ENCODE measurements around the gene STAP2. TPM values are rescaled to one million over a fixed set of nuclear protein-coding genes. Genes with fewer than 3 reads are reported as not detected.

STAP2 gene
- total RNA-seq, 3 donors from 2014 or later, result 91.4 to 330 (median 183) TPM

DNA sequence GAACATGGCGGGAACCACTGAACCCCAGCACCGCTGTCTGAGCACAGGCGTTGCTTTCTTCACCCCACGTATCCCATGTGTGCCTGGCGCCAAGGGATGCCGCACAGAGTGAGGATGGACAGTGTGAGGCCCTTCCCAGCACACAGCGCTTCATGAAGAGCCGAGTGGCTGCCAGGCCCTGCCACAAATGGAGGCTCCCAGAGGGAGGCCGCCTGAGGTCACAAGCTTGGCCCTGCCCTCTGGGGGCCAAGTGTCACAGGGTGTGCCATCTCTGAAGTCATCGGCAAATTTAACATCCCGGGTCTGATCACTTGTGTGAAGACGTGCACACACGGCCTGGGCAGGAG, 29.1 kb upstream of the STAP2 start:
- Histone ChIP-seq H3K36me3 (ENCODE audit: low read depth) (no peaks in the 10 kb centered on the region), H3K9me3 (no peaks in the 10 kb centered on the region), H3K4me1 (ENCODE audit: low read depth) (peaks cover 34% of the 10 kb centered on the region), H3K4me3 (no peak overlapping the region)
- ATAC-seq (no peak), DNase-seq (no peak)
- intact Hi-C loops (cut with DNase I, micrococcal nuclease), result no loop called here
- TF ChIP-seq, protein P1, sequence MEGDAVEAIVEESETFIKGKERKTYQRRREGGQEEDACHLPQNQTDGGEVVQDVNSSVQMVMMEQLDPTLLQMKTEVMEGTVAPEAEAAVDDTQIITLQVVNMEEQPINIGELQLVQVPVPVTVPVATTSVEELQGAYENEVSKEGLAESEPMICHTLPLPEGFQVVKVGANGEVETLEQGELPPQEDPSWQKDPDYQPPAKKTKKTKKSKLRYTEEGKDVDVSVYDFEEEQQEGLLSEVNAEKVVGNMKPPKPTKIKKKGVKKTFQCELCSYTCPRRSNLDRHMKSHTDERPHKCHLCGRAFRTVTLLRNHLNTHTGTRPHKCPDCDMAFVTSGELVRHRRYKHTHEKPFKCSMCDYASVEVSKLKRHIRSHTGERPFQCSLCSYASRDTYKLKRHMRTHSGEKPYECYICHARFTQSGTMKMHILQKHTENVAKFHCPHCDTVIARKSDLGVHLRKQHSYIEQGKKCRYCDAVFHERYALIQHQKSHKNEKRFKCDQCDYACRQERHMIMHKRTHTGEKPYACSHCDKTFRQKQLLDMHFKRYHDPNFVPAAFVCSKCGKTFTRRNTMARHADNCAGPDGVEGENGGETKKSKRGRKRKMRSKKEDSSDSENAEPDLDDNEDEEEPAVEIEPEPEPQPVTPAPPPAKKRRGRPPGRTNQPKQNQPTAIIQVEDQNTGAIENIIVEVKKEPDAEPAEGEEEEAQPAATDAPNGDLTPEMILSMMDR (IDR thresholded peaks at IDR 0.05), result no peak

DNA sequence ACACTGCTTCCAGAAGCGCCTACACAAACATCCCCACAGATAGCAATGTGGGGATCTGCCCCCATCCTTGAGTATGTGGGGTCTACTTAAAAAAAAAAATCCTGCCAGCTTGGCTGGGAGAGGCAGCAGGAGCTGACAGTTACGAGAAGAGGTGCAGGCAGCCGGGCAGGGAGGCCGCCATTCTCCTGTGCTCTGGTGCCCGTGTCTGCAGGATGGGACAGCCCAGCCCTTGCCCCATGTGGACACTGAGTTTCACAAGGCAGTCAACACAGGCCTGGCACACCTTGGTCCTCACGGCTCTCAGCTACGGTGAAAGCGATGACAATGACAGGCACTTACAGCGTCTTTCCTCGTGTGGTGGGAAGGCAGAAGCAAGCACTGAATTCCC, 28.7 kb upstream of the STAP2 start:
- Histone ChIP-seq H3K4me3 (no peak overlapping the region), H3K9me3 (no peaks in the 10 kb centered on the region), H3K36me3 (ENCODE audit: low read depth) (no peaks in the 10 kb centered on the region), H3K4me1 (ENCODE audit: low read depth) (peaks cover 34% of the 10 kb centered on the region)
- intact Hi-C loops (cut with DNase I, micrococcal nuclease), result no loop called here
- TF ChIP-seq, protein P1 (IDR thresholded peaks at IDR 0.05), result no peak
- ATAC-seq (no peak), DNase-seq (no peak)

DNA sequence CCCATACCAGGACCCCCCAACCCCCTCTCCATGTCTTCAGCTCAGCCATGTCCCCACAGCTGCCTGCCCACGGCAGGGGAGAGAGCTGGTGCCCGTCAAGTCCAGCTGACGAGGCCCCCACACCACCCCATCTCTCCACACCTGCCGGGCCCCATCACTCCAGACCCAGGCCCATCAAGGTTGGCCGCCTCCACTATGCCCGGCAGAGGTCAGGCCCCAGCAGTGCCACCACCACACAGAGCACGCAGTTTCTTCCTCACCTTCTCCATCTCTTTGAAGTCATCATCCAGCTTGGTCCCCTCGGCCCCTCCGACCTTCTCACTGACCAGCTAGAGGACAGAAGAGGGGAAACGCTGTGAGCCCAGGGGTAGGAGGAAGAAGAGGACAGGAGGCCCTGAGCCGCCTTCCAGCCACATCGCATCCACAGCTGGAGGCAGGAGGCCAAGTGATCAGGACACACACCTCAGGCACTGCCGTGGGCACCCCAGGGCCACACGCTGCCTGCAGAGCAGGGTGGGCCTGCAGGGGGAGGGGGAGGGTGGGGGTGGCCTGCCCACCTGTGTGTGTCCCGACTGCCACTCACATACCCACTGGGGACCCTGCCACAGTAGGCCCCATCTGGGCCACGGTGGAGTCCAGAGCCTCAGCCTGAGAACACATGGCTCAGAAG, 28.2 kb upstream of the STAP2 start:
- Histone ChIP-seq H3K36me3 (ENCODE audit: low read depth) (no peaks in the 10 kb centered on the region), H3K4me1 (ENCODE audit: low read depth) (peaks cover 34% of the 10 kb centered on the region), H3K4me3 (no peak overlapping the region), H3K9me3 (no peaks in the 10 kb centered on the region)
- intact Hi-C loops (cut with DNase I, micrococcal nuclease), result no loop called here
- no peak for DNase-seq
- ATAC-seq, result no peak
- TF ChIP-seq, protein P1 (IDR thresholded peaks at IDR 0.05), result no peak

DNA sequence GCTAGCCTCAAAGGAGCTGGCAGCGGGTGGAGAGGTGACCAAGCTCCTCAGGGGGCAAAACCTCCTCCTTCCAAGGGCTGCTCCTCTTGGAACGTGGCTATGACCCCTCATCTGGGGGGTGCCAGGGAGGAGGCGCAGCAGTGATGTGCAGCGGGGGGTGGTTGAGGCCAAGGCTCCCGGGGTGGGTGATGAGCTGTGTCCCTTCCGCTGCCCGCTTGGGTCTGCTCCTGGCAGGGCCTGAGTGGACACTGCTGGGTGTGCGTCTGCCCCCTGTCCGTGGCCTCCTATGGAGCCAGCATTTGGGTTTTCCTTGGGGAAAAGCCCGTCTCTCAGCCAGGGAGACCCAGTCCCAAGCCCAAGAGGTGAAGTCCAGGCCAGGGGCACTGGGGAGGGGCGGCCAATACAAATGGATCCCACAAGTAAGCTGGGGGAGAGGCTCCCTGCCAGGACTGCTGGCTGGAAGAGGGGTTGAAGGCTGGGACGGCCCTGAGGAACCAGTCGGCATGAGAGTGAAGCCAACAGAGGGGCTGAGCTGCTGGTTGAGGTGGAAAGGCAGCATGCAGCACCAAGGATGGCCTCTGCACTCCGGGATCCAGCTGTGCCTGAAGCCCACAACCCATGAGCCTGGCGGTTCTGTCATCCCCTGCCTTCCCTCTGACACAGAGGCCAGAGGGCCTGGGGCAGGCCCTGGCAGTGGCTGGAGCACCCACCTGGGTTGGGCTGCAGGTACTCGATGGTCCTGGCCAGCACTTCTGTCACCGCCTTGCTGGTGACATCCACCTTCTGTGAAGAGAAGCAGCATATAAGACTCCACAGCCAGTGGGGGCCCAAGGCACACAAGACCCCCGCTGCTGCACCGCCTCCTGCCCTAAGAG, 27.4 kb upstream of the STAP2 start:
- no peaks in the 10 kb centered on the region for H3K9me3 ChIP-seq
- DNase-seq (no peak), ATAC-seq (no peak)
- peaks cover 29% of the 10 kb centered on the region for H3K4me1 ChIP-seq (ENCODE audit: low read depth)
- TF ChIP-seq, protein P1 (IDR thresholded peaks at IDR 0.05), result no peak
- no peak overlapping the region for H3K4me3 ChIP-seq
- no peaks in the 10 kb centered on the region for H3K36me3 ChIP-seq (ENCODE audit: low read depth)
- intact Hi-C loops (cut with DNase I, micrococcal nuclease), result no loop called here

DNA sequence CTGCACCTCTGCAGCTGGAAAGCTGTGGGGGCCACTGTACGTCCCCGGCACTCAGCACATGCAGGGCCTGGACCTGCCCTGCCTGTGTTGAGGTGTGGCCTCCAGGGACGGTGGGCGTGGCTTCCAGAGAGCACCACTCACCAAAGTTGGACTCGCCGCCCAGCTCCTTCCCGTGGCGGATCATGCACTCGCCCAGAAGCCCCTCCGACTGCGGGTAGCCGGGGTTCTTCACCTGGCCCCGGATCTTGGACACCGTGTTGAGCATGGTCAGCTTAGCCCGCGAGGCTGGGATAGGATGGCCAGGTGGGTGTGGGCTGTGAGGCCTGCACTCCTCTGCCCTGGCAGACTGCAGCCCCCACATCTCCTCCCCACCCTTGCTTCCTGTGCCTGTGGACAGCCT, 26.7 kb upstream of the STAP2 start:
- ATAC-seq (no peak), DNase-seq (peak in 2 of 3 donors; percentile 50 to 60)
- Histone ChIP-seq H3K9me3 (no peaks in the 10 kb centered on the region), H3K4me3 (no peak overlapping the region), H3K36me3 (ENCODE audit: low read depth) (no peaks in the 10 kb centered on the region), H3K4me1 (ENCODE audit: low read depth) (peaks cover 25% of the 10 kb centered on the region)
- TF ChIP-seq, protein P1 (IDR thresholded peaks at IDR 0.05), result no peak
- intact Hi-C loops (cut with DNase I, micrococcal nuclease), result no loop called here

Data from mucosa of descending colon (tissue), 3 donors.